Hepatic stellate cell (primary cell): Measurements from ENCODE around the gene ACIN1.
"Not testable (repeated sequence)": the region's sequence is repeated elsewhere in the genome, so short reads cannot be mapped to it uniquely, and the experiment has no call there.

Source experiments
- DNase-seq: peaks from one replicate; pipeline ENCODE4 v3.0.0; 2011; ENCODE audit warnings: low spot score

ACIN1 gene

GRCh38 chr14:23124337-23124954 lies 29.5 kb upstream of the ACIN1 start:
- no peak for DNase-seq

DNA sequence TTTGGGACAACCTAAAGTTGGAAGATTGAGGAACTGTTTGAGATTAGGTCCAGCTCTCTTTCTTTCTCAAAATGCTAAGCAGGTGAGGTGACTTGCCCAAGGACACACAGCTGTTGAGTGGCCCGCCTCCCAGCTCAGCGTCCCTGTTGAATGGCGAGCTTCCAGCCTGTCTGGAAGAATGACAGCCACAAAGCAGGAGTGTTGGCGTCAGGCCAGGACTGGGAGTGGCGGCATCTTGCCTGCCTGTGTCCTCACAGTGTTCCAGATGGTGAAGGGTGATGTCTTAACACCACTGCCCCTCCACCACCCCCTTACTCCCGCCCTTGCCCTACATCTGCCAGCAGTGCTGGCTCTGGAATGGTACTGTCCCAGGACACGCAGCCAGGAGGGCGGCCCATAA lies 28.5 kb upstream of the ACIN1 start:
- no peak for DNase-seq

DNA sequence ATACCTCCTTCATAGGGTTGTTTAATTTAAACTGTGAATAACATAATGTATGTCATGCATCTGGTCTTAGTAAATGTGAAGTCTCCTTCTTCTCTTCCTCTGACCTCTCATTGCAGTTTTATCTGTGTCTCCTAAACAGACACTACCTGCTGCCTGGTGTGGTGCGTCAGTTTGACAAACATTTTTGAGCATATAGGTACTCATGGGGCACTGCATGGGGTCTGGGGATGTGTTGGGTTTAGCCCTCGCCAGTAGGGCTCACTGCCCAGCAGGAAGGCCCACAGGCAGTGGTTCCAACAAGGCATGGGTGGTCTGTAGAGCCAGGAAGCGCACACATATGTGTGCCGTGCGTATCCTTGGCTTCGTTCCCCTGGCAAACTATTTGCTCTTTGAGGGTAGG lies 27.1 kb upstream of the ACIN1 start:
- DNase-seq, result no peak

GRCh38 chr14:23121361-23121771 lies 26.4 kb upstream of the ACIN1 start:
- DNase-seq, result peak; percentile 32

GRCh38 chr14:23120541-23121251 lies 25.8 kb upstream of the ACIN1 start:
- peak; percentile 91 for DNase-seq

DNA sequence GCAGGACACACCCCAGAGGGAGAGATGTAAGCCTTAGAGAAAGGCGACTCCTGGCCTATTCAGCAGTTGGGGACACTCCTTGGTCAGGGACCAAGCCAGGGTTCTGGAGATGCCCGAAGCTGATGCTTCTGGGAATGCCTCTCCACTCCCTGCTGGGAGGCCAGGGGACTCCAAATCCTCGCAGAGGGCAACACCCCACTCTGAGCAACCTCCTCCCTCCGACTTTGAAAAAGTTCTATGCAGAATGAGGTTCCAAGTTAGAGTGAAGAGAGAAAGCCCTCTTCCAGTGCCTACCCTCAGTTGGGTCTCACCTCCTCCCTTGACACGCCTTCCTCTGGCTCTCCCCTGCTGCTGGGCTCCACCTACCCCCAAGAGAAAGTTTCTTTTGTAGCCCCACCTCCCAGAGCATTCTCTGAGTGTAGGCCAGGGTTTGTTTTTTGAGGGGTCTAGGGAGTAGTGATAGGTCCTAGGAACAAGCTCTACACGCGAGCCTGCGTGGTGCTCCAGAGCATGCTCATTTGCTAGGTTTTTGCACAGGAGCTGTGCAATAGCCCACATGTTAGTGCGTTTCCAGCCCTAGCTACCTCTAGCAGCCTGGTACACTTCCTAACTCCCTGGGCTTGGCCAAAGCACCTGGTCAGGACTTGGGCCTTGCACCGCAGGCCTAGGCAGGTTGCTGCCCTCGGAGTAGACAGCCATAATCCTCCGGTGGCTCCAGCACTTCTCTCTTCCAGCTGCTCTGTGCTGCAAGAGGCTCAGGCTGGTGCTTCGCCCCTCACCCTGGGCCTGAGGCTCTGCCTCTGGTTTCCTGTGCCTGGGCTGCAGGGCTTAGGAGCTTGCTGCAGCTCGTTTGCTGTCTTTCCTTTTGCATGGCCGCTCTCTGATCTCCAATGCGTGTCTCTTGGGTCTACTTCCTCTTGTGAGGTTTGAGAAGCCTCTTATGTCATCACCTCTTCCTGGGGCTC lies 24.7 kb upstream of the ACIN1 start:
- DNase-seq, result no peak

DNA sequence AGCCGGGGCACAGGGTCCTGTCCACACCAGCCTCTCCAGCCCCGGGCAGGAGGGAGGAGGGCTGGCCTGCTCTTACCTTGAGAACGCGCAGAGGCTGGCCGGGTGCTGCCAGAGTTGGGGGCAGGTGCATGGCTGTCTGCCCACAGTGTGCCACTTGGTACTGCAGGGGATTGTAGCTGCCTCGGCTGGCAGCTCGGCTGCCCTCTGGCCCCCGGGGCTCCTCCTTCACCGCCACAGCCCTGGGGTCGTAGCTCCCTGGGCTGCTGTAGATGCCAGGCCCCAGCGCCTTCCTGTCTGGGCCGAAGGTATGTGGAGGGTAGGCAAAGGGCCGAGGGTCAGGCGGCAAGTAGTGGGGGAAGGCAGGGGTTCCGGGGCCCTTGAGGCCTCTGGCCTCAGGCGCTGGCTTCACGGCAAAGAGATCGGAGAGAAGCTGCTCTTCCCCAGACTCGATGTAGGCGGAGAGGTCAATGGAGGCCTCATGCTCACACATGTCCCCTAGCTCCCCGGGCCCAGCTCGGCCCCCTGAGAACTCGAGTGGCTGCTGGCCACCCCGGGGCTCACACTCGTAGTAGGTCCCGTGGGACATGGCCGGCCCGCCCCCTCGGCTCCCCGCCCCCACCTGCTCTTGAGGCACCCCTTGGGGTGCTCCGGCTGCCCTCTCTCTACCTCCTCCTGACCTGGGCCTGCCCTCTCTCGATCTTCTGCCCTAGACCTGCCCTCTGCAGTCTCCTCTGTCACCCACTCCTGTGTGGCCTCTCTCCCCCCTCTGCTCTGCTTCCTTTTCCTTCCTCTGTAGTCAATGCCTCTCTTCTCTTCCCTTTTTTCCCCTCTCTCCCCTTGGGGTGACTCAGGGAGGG lies 23.8 kb upstream of the ACIN1 start, which contains the start of gene CEBPE:
CEBPE (minus strand) TSS at position 750 of the 857 bp plus-strand sequence; CDS start at position 586, 164 bp downstream.
- DNase-seq, result no peak

DNA sequence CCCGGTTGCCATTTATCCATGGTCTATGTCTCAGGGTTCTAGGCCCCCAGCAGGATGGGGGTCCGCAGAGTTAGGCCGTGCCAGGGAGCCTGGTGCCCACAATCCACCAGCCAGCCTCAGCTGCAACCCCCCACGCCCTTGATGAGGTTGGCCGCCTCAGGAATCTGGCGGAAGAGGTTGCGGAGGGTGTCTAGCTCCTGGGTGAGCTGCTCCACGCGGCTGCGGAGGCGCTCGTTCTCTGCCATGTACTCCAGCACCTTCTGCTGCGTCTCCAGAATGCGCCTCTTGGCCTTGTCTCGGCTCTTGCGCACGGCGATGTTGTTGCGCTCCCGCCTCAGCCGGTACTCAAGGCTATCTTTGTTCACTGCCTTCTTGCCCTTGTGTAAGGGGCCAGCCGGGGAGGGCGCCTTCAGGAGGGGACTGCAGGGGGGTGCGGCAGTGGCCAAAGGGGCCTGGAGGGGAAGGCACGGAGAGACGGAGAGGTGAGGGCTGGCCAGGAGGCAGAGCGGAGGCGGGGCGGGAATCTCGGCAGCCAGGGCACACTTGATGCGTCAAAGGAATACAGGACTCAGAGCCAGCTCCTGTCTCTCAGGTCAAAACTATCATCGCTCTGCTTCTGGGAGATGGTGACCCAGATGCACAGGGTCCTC lies 22.6 kb upstream of the ACIN1 start:
- no peak for DNase-seq

GRCh38 chr14:23115918-23116317 lies 21.0 kb upstream of the ACIN1 start:
- DNase-seq, result no peak

GRCh38 chr14:23115039-23115731 lies 20.2 kb upstream of the ACIN1 start:
- peak; percentile 99 for DNase-seq

- DNase-seq, result no peak
These were observed 19.7 kb upstream of the ACIN1 start for GRCh38 chr14:23114669-23115038.

DNA sequence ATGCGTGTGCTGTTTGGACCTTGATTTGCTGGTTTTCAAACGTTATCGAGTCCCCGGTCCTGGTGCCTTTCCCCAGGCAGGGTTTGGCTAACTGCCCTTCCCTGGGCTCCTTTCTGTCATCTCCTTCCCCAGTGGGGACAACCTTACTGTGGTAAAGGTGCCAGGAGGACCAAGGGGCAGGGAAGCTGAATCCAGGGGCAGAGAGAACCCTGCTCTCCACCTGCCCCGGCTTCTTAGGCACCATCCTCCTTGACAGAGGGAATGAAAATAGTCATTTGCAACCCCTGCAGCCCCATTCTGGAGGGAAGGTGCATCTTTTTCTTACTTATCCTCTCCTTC lies 19.2 kb upstream of the ACIN1 start:
- DNase-seq, result no peak

- DNase-seq, result no peak
These were observed 18.6 kb upstream of the ACIN1 start for GRCh38 chr14:23113431-23114119.

- no peak for DNase-seq
These were observed 17.6 kb upstream of the ACIN1 start for GRCh38 chr14:23112359-23113178.

DNA sequence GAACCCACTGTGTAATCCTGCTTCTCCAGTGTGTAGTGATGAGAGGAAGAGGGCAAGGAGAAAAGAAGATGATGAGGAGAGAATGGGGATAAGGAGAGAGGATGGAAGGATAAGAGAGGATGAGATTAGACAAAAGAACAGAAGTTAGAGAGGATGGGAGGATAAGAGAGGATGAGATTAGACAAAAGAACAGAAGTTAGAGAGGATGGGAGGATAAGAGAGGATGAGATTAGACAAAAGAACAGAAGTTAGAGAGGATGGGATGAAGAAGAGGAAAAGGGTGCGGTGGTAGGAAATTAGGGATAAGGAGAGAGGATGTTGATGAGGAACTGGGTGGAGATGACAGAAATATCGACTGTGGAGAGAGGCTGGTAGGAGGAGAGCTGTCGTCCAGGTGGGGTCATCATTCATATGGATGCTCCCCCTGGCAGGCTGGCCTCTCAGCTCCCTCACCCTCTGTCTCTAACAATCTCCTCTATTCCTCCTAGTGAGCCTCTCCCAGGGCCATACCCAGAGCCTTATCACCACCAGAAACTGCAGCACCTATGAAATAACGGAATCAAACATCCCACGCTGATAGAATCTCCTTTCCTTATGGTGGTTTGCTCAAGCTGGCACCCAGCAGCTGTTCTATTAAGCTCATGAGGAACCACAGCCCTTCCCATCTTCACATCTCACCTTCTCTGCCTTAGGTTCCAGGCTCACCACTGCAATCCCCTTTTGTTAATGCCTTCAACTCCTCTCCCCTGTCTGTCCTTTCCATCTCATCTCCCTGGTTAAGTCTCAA lies 15.8 kb upstream of the ACIN1 start:
- no peak for DNase-seq

DNA sequence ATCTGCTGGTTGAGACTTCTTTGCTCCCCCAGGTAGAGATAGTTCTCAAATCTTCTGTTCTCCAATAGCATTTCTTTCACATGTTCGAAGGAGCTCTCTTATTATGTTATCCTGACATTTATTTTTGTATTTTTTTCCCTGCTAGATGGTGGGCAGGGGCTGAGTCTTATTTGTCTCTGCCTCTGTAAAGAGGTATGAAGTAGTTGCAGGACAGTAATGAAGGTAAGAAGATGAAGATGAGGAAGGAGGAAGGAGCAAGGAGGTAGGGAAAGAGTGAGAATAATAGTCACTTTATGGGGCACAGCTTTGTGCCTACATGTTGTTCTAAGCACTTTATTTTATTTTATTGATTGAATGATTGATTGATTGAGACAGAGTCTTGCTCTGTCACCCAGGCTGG lies 14.8 kb upstream of the ACIN1 start:
- no peak for DNase-seq

GRCh38 chr14:23108169-23108568 lies 13.2 kb upstream of the ACIN1 start:
- not testable (repeated sequence) for DNase-seq

GRCh38 chr14:23107620-23108019 lies 12.7 kb upstream of the ACIN1 start:
- not testable (repeated sequence) for DNase-seq

DNA sequence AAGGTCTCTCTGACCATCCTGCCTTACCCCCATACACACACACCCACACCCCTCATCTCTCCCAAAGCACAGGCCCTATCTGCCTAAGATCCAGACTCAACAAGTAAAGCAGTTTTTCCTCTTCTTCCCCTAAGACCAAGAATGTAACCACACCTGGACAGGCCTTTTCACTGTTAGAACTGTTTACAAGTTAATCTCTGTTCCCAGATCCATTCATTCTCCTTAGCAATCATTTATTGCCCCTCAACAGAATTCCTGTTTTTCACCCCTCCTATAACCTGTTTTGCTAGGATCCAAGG lies 11.8 kb upstream of the ACIN1 start:
- DNase-seq, result no peak
